GM21737 (cell line): ENCODE measurements around the gene GNB1.

ENCODE experiments used
- ATAC-seq: cut with Tn5 transposase; IDR thresholded peaks from one replicate; pipeline ENCODE4 v1.9.1; 2021; ENCODE audit warnings: mild to moderate bottlenecking, moderate library complexity; ENCODE audit not compliant: unreplicated experiment

Gene GNB1

GRCh38 chr1:1922956-1923833 is 32.3 kb upstream of the GNB1 start:
- no peak for ATAC-seq

- ATAC-seq = no peak
Observed at GRCh38 chr1:1922702-1922955, 31.7 kb upstream of the GNB1 start.

GRCh38 chr1:1921901-1922701 is 31.2 kb upstream of the GNB1 start:
- ATAC-seq = no peak

GRCh38 chr1:1921459-1921862 is 30.6 kb upstream of the GNB1 start:
- ATAC-seq = no peak

- ATAC-seq = no peak
Observed at GRCh38 chr1:1920608-1921458, 29.9 kb upstream of the GNB1 start.

- no peak for ATAC-seq
Observed at GRCh38 chr1:1920057-1920607, 29.2 kb upstream of the GNB1 start.

GRCh38 chr1:1919304-1920056 is 28.6 kb upstream of the GNB1 start:
- ATAC-seq = peak; percentile 63

GRCh38 chr1:1918901-1919303 is 28.0 kb upstream of the GNB1 start, which contains the start of gene TMEM52:
TMEM52 (minus strand) TSS chr1:1919279; CDS start chr1:1919265, 14 bp downstream.
- peak; percentile 11 for ATAC-seq

GRCh38 chr1:1917995-1918900 is 27.4 kb upstream of the GNB1 start:
- ATAC-seq = no peak

- ATAC-seq = no peak
Observed at GRCh38 chr1:1917304-1917976, 26.6 kb upstream of the GNB1 start.

- ATAC-seq = no peak
Observed at GRCh38 chr1:1916851-1917251, 26.0 kb upstream of the GNB1 start.

GRCh38 chr1:1915911-1916840 is 25.3 kb upstream of the GNB1 start:
- ATAC-seq = no peak

- no peak for ATAC-seq
Observed at GRCh38 chr1:1914971-1915692, 24.2 kb upstream of the GNB1 start, which contains the start of gene CALML6. CALML6 (plus strand) TSS chr1:1915260; CDS start chr1:1915281, 21 bp downstream.

GRCh38 chr1:1914101-1914970 is 23.4 kb upstream of the GNB1 start:
- ATAC-seq = no peak

- no peak for ATAC-seq
Observed at GRCh38 chr1:1911350-1912041, 20.6 kb upstream of the GNB1 start.
